Ovary (tissue), 9 donors: Measurements from ENCODE around the gene DOCK4. TPM values are rescaled to one million over a fixed set of nuclear protein-coding genes. Genes with fewer than 3 reads are reported as not detected.

Experiments used
- DNase-seq, 5 donors: peaks; one replicate each; pipeline ENCODE4 v3.0.0-alpha.2; 2019 to 2020
- H3K27ac ChIP-seq, 2 donors: fragments of 200-600 bp; one replicate each; pipeline versions ENCODE4 v1.5.1 to v1.8.0; 2019 to 2022
- H3K27me3 ChIP-seq: fragments of 200-600 bp; one replicate; pipeline ENCODE4 v1.8.0; 2022
- H3K36me3 ChIP-seq: fragments of 200-600 bp; sonication (generic); one replicate; pipeline ENCODE4 v1.5.1; 2019
- H3K4me1 ChIP-seq: one replicate; pipeline ENCODE4 v1.8.1; 2013; ENCODE audit warnings: mild to moderate bottlenecking, moderate library complexity; ENCODE audit not compliant: insufficient read depth
- H3K4me3 ChIP-seq: fragments of 200-600 bp; sonication (generic); one replicate; pipeline ENCODE4 v1.5.1; 2017
- H3K9me3 ChIP-seq, 2 donors: fragments of 200-600 bp in 1 of 2; sonication (generic) in 1 of 2; one replicate each; pipeline versions ENCODE4 v1.5.1 to v1.8.1; 2013 to 2019; ENCODE audit warnings: mild to moderate bottlenecking in 1 of 2, moderate library complexity in 1 of 2
- CTCF ChIP-seq, 3 donors: fragments of 450-650 bp in 2 of 3; fragments of 200-600 bp in 1 of 3; IDR thresholded peaks; one replicate each; pipeline versions ENCODE4 v1.5.1 to v1.8.0; 2016 to 2022; ENCODE audit warnings: antibody characterized with exemption in 3 of 3, mild to moderate bottlenecking in 1 of 3
- EP300 ChIP-seq: sonication (generic); formaldehyde crosslinking; IDR thresholded peaks from one replicate; pipeline ENCODE4 v1.6.1; 2017; ENCODE audit warnings: antibody characterized with exemption
- POLR2A ChIP-seq: fragments of 450-650 bp; IDR thresholded peaks from one replicate; pipeline ENCODE4 v1.6.1; 2017; ENCODE audit warnings: antibody characterized with exemption, mild to moderate bottlenecking, moderate library complexity
- WGBS, 3 donors: extraction: QIAGEN DNeasy Blood & Tissue Kit in 1 of 3; methylation state at CpG; one replicate each; pipeline versions ENCODE4 v1.1.5 to v1.1.7; 2013 to 2017; 5-methylcytosine and 5-hydroxymethylcytosine counted together
- intact Hi-C, 4 donors: fragments of 100-400 bp; cut with DNase I; formaldehyde crosslinking; loops; one replicate each; pipeline versions ENCODE4 v1.11.0 to v1.15.1; 2022 to 2023
- polyA plus RNA-seq, 2 donors: library from polyadenylated mRNA; stranded (reverse); fragments of 200-250 nt in 1 of 2; fragments of 350-450 nt in 1 of 2; fragmentation: Illumina TruSeq in 1 of 2; extraction: RNeasy Lipid Tissue Mini Kit (QIAGEN cat#74804) in 1 of 2; gene quantifications; one replicate each; pipeline ENCODE4 v1.2.3, GENCODE V29; 2013 to 2014
- total RNA-seq, 7 donors: library from RNA; depleted of rRNA in 2 of 7; stranded (reverse); fragments of >200 nt in 2 of 7; fragmentation: NEBNext Ultra II Directional in 3 of 7; extraction: Animal tissue kit (Norgen Biotek cat#: 25700) in 3 of 7; gene quantifications; one replicate each; pipeline versions ENCODE4 v1.1.0 to v1.2.4, GENCODE V29; 2016 to 2023
- donor health status: DM: no; HTN: no; CAD: no; lungs with moderate emphysema.
- donor health status: DM: no; HTN: no; CAD: no.
- donor health status: Bipolar disorder and iron deficiency.
- donor health status: DM: yes; HTN: yes; CAD: no.
- donor health status: DM: no; HTN: no; CAD: no.
- donor health status: DM: yes; HTN: yes; CAD: no.

Gene DOCK4
- total and polyA plus RNA-seq, 9 donors: 9.5 to 39.7 (median 27.3) TPM

DNA sequence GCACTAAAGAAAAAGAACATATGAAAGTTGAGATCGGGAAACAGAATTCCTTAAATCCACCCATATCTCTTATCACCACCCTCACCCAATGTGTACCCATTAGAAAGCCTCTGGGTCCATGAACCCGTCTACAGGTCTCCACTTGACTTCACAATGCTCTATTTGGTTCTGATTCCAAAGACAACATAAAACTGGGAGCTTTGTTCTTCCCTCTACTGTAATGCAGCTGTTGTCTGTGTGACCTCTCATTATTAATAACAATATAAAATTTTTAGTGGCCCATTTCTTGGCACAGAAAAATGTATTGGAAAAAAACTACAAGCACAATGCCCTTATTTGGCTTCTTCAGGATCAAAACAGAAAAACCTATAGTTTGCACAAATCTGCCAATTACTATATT, 30.0 kb downstream of the DOCK4 start:
- Histone ChIP-seq H3K36me3 (no peaks in the 10 kb centered on the region), H3K27me3 (no peaks in the 10 kb centered on the region), H3K9me3 (no peaks in the 10 kb centered on the region), H3K4me3 (no peak overlapping the region), H3K27ac (no peak overlapping the region), H3K4me1 (peaks cover 7% of the 10 kb centered on the region)
- DNase-seq: no peak
- TF ChIP-seq POLR2A (no peak), CTCF (IDR thresholded peaks at IDR 0.05) (no peak), EP300 (no peak)
- WGBS, 3 donors: 74 to 82% (median 79%) methylated on average over 2 of the region's 2 CpGs
- intact Hi-C loops: no loop called here

- TF ChIP-seq EP300: no peak
- no peak for TF ChIP-seq POLR2A
- TF ChIP-seq CTCF (IDR thresholded peaks at IDR 0.05): no peak
- intact Hi-C loops: no loop called here
- DNase-seq: no peak
These were observed 32.0 kb downstream of the DOCK4 start for GRCh38 chr7:112174192-112174591.

DNA sequence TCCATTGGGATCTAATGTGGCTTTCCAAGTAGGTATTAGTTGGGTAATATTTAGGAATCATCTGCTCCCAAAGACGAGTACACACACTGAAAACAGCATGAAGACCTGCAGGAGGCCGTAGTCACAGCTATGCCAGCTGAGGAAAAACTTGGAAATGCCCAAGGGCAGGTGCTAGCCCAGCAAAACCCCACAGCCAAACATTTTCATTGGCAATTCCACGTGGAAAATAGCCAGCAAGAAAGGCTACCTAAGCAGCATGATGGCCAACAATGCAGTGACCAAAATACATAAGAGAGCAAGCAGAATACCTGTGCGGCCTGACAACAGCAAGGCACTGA, 32.7 kb downstream of the DOCK4 start:
- Histone ChIP-seq H3K27ac (no peak overlapping the region), H3K4me3 (no peak overlapping the region), H3K27me3 (no peaks in the 10 kb centered on the region), H3K9me3 (no peaks in the 10 kb centered on the region), H3K4me1 (peaks cover 1% of the 10 kb centered on the region), H3K36me3 (no peaks in the 10 kb centered on the region)
- WGBS, 3 donors: 84 to 91% (median 85%) methylated on average over 4 of the region's 4 CpGs
- no peak for TF ChIP-seq EP300
- TF ChIP-seq CTCF (IDR thresholded peaks at IDR 0.05): no peak
- no peak for TF ChIP-seq POLR2A
- intact Hi-C loops: no loop called here
- DNase-seq: no peak

More at GRCh38 chr7:112174192-112174591, 32.0 kb downstream of the DOCK4 start:
- Histone ChIP-seq H3K4me1 (peaks cover 1% of the 10 kb centered on the region), H3K27me3 (no peaks in the 10 kb centered on the region), H3K36me3 (no peaks in the 10 kb centered on the region), H3K4me3 (no peak overlapping the region), H3K9me3 (no peaks in the 10 kb centered on the region), H3K27ac (no peak overlapping the region)
- WGBS, 3 donors: 93% methylated on average over 3 of the region's 3 CpGs

DNA sequence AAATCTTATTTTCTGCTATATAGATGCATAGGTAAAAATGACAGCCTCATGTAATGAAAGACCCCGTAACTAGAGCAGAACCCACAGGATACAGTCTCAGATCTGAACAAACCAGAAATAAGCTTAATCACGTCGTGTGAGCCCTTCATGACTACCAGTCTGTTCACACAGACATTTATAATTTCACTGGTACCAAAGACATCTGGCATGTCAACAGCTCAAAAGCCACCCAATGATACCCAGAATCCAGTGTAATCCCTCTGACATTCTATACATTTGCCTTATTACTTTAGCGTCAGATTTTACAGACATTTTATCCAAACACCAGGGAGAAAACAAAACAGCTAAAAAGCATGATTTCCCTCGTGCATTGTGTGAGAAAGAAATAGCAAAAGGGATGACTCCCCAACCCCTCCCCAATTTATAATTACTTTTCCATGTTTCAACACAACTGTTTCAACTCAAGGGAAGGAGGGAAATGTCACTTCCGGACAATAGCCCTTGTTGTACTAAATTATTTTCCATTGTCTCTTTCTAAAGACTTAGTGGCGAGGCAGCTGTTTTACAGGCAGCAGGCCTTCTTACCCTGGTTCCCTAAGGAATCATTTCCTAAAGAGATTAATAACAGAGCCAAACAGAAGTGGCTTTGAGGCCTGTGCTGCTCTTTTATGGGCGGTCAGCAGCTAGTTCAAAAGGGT, 33.2 kb downstream of the DOCK4 start:
- no peak overlapping the region for H3K27ac ChIP-seq

More for the DNA sequence above, 33.2 kb downstream of the DOCK4 start:
- Histone ChIP-seq H3K27me3 (no peaks in the 10 kb centered on the region), H3K4me3 (no peak overlapping the region), H3K4me1 (peaks cover 1% of the 10 kb centered on the region), H3K9me3 (no peaks in the 10 kb centered on the region), H3K36me3 (no peaks in the 10 kb centered on the region)
- DNase-seq: no peak
- intact Hi-C loops: no loop called here
- TF ChIP-seq EP300 (no peak), CTCF (IDR thresholded peaks at IDR 0.05) (no peak), POLR2A (no peak)
- WGBS, 3 donors: 83 to 92% (median 88%) methylated on average over 8 of the region's 8 CpGs
